ENCODE results near the gene TSEN54. TPM values are rescaled to one million over a fixed set of nuclear protein-coding genes. Genes with fewer than 3 reads are reported as not detected.

TSEN54 gene
- total RNA-seq, 2 experiments from 2014 or later, result 57.4 to 69.8 TPM

DNA sequence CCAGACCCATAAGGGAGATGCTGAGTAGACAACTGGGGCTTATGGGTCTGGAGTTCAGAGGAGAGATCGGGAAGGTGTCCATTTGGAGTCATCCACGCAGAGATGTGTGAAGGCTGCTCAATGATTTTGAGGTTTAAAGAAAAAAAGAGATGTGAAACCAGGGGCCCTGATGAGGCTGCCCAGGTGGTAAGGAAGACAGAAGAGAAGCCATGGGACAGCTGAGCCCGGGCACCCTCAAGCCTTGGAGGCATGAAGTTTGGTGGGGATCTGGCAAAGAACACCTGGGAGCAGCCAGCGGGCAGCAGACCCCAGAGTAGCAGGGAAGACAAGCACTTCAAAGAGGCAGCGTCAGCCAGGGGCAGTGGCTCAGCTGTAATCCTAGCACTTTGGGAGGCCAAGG lies 50.5 kb downstream of the TSEN54 start:
- no peaks in the 10 kb centered on the region for H3K36me3 ChIP-seq (ENCODE audit: insufficient read depth, low read length)

DNA sequence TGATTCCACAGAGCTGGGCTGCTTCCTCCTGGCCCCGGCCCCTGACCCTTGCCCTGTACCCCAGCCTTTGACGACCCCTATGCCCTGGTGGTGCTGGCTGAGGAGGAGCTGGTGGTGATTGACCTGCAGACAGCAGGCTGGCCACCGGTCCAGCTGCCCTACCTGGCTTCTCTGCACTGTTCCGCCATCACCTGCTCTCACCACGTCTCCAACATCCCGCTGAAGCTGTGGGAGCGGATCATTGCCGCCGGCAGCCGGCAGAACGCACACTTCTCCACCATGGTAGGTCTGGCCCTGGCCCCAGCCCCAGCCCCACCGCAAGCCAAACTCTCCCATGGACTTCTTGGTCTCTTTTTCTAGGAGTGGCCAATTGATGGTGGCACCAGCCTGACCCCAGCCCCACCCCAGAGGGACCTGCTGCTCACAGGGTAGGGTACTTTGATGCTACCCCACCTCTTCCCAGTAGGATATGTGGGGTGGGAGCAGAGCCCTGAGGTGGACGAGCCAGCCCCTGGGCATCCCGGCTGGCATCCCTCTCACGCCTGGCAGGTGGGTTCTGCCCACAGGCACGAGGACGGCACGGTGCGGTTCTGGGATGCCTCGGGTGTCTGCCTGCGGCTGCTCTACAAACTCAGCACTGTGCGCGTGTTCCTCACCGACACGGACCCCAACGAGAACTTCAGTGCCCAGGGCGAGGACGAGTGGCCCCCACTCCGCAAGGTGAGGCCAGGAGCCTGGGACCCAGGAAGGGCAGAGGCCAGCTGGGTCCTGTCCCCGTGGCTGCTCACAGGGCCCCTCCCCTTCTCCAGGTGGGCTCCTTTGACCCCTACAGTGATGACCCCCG lies 52.3 kb downstream of the TSEN54 start:
- no peak overlapping the region for H3K4me3 ChIP-seq (ENCODE audit: low read depth, low read length, poor library complexity, severe bottlenecking)
- intact Hi-C loops (cut with micrococcal nuclease; ENCODE audit: unreplicated experiment), result loop anchor here (5.0 kb wide), 1 partner anchor 51 kb away; the partner anchor contains the start of genes CASKIN2 and TSEN54
- H3K4me2 ChIP-seq (ENCODE audit: low read length), result no peak overlapping the region
- ChIA-PET CTCF (ENCODE audit: unreplicated experiment) (no interaction called here), POLR2A (interaction anchor here (0.6 to 0.7 kb wide), 2 partner anchors 380 to 701 kb away, joined by 3 to 4 read pairs; no protein-coding TSS in a partner anchor)
- H2AFZ ChIP-seq (ENCODE audit: low read length), result no peak overlapping the region
- no peaks in the 10 kb centered on the region for H3K79me2 ChIP-seq (ENCODE audit: insufficient read depth, low read depth, low read length)
- H3K36me3 ChIP-seq (ENCODE audit: insufficient read depth, low read length), result no peaks in the 10 kb centered on the region
- no peaks in the 10 kb centered on the region for H4K20me1 ChIP-seq (ENCODE audit: insufficient read depth, low read length)
- peaks cover 43% of the 10 kb centered on the region for H3K4me1 ChIP-seq (ENCODE audit: insufficient read depth, low read length, poor library complexity, severe bottlenecking)
- no peak overlapping the region for H3K27ac ChIP-seq (ENCODE audit: low read depth, low read length, poor library complexity, severe bottlenecking)
- BruUV-seq (replicated peaks), result no TSS peak
- H3K9me3 ChIP-seq (ENCODE audit: low read length), result no peaks in the 10 kb centered on the region
- DNase-seq (ENCODE audit: low spot score), result no peak
- H3K9me2 ChIP-seq (ENCODE audit: insufficient read depth, low read length), result no peaks in the 10 kb centered on the region
- TF ChIP-seq, protein P1, sequence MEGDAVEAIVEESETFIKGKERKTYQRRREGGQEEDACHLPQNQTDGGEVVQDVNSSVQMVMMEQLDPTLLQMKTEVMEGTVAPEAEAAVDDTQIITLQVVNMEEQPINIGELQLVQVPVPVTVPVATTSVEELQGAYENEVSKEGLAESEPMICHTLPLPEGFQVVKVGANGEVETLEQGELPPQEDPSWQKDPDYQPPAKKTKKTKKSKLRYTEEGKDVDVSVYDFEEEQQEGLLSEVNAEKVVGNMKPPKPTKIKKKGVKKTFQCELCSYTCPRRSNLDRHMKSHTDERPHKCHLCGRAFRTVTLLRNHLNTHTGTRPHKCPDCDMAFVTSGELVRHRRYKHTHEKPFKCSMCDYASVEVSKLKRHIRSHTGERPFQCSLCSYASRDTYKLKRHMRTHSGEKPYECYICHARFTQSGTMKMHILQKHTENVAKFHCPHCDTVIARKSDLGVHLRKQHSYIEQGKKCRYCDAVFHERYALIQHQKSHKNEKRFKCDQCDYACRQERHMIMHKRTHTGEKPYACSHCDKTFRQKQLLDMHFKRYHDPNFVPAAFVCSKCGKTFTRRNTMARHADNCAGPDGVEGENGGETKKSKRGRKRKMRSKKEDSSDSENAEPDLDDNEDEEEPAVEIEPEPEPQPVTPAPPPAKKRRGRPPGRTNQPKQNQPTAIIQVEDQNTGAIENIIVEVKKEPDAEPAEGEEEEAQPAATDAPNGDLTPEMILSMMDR (conservative IDR thresholded peaks at IDR 0.05; ENCODE audit: low read length), result no peak
- TF ChIP-seq EZH2phosphoT487 (IDR thresholded peaks at IDR 0.05; ENCODE audit: borderline replicate concordance, low read depth, low read length), result no peak

More for the DNA sequence above, 50.5 kb downstream of the TSEN54 start:
- Histone ChIP-seq H3K79me2 (ENCODE audit: insufficient read depth, low read depth, low read length) (no peaks in the 10 kb centered on the region), H3K4me1 (ENCODE audit: insufficient read depth, low read length, poor library complexity, severe bottlenecking) (peaks cover 42% of the 10 kb centered on the region), H3K9me2 (ENCODE audit: insufficient read depth, low read length) (no peaks in the 10 kb centered on the region), H3K27ac (ENCODE audit: low read depth, low read length, poor library complexity, severe bottlenecking) (peak overlapping the region; percentile 5), H4K20me1 (ENCODE audit: insufficient read depth, low read length) (no peaks in the 10 kb centered on the region), H3K9me3 (ENCODE audit: low read length) (no peaks in the 10 kb centered on the region), H2AFZ (ENCODE audit: low read length) (no peak overlapping the region), H3K4me3 (ENCODE audit: low read depth, low read length, poor library complexity, severe bottlenecking) (no peak overlapping the region), H3K4me2 (ENCODE audit: low read length) (peak overlapping the region; percentile 45)
- intact Hi-C loops (cut with micrococcal nuclease; ENCODE audit: unreplicated experiment), result loop anchor here (5.0 kb wide), 1 partner anchor 50 kb away; the partner anchor contains the start of genes CASKIN2 and TSEN54
- TF ChIP-seq, protein P1 (conservative IDR thresholded peaks at IDR 0.05; ENCODE audit: low read length), result no peak
- no peak for TF ChIP-seq EZH2phosphoT487 (IDR thresholded peaks at IDR 0.05; ENCODE audit: borderline replicate concordance, low read depth, low read length)
- peak; percentile 87 for DNase-seq (ENCODE audit: low spot score)
- BruUV-seq (replicated peaks), result no TSS peak
- ChIA-PET CTCF (ENCODE audit: unreplicated experiment) (no interaction called here), POLR2A (interaction anchor here (0.5 kb wide), 1 partner anchor 255 kb away, joined by 6 read pairs; no protein-coding TSS in a partner anchor)

All from OCI-LY7 (cell line).